Activated CD4-positive, alpha-beta T cell treated with anti-CD3 and anti-CD28 coated beads, Interleukin-10, Interleukin-2, amounts not matched to agents 100 ng/mL and 50 ng/mL, durations not matched to agents 16 hours and 8 hours (primary cell): ENCODE data around the gene SNPH.
"Not testable (repeated sequence)": the region's sequence is repeated elsewhere in the genome, so short reads cannot be mapped to it uniquely, and the experiment has no call there.

Experiments
- DNase-seq: peaks from one replicate; pipeline ENCODE4 v3.0.0-alpha.2; 2020

SNPH gene

DNA sequence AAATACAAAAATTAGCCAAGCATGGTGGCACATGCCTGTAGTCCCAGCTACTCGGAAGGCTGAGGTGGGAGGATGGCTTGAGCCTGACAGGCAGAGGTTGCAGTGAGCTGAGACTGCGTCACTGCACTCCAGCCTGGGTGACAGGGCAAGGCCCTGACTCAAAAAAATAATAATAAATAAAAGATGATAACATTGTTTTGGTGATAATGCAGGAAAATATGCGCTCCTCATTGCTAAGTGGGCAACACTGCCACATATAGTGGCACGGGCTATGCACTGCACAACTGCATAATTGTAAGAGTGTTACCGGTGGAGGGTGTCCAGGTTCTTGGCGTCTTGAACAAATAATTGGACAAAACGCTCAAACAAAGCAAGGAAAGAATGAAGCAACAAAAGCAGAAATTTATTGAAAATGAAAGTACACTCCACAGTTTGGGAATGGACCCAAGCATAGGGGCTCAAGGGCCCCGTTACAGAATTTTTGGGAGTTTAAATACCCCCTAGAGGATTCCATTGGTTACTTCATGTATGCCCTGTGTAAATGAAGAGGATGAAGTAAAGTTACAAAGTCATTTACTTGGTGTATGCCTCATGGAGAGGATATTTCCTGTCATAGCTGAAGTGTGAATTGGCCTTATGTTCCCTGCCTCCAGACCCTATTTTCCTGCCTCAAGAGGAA, 77.5 kb downstream of the SNPH start:
- DNase-seq = not testable (repeated sequence)

DNA sequence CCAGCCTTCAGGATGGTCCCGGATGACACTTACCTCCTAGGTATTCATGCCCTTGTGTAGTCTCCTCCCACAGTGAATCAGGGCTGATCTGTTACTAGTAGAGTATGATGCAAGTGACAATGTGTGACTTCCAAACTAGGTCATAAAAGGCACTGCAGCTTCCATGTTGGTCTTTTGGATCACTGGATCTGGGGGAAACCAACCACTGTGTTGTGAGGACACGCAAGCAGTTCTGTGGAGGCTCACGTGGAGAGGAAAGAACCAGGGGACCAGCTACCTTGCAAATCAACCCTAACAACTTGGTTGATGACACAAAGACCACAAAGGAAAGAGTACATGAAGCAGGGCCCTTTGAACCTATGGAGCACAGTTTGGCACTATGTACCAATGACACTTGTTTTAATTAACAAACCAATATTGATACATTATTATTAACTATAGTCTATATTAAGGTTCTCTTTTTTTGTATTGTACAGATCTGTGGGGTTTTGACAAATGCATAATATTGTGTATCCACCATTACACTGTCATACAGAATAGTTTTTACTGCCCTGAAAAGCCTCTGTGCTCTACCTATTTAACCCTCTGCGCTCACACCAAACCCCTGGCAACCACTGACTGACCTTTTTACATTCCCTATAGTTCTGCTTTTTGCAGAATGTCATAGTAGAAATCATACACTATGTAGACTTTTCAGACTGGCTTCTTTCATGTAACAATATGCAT, 79.1 kb downstream of the SNPH start:
- DNase-seq = no peak

DNA sequence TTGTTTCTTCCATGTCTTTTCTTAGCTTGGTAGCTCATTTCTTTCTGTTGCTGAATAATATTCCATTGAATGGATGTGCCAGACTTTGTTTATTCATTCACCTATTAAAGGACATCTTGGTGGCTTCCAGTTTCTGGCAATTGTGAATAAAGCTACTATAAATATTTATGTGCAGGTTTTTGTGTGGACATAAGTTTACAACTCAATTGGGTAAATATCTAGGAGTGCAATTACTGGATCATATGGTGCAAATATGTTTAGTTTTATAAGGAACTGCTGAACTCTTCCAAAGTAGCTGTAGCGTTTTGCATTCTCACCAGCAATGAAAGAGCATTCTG, 79.6 kb downstream of the SNPH start:
- no peak for DNase-seq

DNA sequence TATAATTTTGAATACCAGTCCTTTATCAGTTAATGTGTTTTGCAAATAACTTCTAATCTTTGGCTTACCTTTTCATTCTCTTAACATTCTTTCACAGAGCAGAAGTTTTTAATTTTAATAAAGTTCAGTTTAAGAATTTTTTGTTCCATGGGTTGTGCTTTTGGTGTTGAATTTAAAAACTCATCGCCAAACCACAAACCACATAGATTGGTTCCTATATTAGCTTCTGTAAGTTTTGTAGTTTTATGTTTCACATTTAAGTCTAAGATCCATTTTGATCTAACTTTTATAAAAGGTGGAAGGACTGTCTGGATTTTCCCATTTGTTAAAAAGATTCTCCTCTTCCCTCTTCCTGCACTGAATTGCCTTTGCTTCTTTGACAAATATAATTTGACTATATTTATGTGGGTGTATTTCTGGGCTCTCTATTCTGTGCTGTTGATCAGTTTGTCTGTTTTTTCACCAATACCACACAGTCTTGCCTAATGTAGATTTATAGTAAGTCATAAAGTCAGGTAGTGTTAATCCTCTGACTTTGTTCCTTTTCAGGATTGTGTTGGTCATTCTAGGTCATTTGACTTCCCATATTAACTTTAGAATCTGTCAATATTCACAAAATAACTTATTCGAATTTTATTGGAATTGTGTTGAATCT, 80.3 kb downstream of the SNPH start:
- no peak for DNase-seq

DNA sequence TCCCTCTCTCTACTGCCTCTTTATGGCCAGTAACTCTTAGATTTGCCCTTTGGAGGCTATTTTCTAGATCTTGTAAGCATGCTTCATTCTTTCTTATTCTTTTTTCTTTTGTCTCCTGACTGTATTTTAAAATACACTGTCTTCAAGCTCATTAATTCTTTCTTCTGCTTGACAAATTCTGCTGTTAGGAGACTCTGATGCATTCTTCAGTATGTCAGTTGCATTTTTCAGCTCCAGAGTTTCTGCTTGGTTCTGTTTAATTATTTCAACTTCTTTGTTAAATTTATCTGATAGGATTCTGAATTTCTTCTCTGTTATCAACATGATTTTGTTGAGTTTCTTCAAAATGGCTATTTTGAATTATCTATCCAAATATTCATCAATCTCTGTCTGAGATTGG, 87.9 kb downstream of the SNPH start:
- DNase-seq = no peak

DNA sequence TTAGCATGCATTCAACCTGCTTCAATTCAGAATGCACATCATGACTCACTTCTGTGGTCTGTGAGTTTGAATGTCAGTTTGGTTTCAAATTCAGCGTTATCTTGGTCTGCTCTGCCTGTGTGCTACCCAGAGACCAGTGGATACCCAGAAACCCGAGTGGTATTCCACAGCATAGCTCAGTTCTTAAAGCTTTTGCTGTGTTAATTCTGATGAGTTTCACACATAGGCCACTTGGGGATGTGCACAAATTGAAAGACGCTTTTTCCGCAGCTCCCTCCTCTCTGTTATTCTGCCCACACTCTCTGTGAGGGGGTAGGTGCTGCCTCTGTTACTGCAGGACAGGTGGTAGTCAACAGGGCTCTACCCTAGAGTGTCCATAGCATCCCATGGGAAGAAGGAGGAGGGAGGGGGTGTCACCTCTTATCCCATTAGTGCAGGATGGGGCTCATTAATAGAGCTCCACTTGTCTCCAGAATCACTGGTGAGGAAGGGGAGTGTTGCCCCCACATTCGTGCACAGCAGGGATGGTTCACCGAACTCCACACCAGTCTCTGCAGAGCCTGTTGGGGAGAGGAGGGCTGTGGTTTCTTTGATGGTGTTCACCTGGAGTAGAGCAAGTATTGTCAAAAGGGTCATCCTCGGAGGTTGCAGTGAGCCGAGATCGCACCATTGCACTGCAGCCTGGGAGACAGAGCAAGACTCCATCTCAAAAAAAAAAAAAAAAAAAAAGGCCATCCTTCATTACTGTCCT, 92.0 kb downstream of the SNPH start:
- DNase-seq = peak; percentile 92
